Measurements from ENCODE around the gene TNFSF13.
"Not testable (repeated sequence)": the region's sequence is repeated elsewhere in the genome, so short reads cannot be mapped to it uniquely, and the experiment has no call there.

Gene TNFSF13

DNA sequence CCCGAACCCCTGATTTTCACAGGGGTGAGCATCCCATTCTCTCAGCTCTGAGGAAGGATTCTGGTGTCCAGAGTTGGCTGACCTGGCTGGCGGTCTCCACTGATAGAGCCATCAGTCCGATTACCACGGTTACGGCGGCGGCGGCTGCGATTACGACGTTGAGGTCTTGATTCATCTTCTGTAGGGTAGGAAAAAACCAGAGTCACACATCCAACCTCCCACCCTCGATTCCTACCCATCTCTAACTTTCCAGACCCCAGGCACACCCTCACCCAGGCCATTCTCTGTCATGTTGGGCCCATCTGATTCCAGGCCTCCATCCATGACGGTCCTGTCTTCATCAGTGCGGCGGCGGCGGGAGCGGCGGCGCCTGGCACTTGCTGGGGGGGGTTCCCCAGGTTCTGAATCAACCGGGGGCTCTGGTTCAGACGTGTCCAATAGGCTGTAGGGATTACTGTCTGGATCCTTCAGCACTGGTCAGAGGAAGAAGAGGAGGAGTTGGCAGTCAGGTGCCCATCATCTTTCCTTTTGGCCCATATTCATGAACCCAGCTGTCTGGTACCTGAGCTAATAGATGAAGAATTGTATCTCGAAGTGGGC, 34.0 kb downstream of the TNFSF13 start:
- no peak for DNase-seq

DNA sequence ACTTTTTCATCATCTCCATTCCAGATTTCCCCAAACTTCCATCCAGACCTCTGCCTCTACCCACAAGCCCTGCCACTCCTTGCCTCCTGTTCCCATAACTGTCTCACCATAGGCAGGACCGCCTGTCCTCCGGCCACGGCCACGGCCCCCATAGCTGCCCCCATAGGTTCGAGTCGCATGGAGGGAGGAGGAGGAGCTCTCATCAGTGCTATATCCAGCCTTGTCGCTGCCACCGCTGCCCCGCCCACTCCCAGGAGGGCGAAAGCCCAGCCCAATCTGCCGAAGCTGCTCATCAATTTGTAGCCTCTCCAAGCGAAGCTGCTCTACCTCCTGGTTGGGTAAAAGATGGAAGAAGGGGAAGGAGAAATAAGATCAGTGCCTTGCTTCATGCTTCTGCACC, 34.7 kb downstream of the TNFSF13 start:
- DNase-seq: no peak

DNA sequence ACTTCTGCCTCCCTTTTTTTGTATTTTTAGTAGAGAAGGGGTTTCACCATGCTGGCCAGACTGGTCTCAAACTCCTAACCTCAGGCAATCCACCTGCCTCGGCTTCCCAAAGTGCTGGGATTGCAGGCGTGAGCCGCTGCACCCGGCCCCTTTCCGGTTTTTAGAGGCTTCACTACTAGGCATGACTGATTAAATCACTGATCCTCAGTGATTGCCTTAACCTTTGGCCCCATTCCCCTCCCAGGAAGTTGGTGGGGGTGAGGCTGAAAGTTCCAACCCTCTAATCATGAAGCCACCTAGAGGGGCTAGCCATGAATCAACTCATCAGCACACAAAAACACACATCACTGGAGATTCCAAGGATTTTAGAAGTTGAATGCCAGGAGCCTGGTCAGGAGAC, 39.0 kb downstream of the TNFSF13 start:
- not testable (repeated sequence) for DNase-seq

DNA sequence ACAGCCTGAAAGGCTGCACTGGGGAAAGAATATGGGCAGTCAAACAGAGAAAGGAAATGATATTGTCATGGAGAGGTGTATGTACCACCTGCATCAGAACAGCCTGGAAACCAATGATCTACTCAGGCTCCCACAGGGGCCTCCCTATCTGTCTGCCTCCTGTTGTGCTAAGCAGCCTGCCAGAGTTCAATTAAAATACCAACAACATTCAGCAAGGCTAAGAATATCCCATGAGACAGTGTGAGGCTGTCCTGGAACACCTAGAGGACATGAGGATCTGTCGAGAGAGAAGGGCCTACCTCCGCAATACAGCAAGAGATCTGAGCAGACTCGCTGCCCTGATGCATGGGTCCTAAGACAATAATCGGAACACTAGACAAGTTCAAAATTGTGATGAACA, 47.7 kb downstream of the TNFSF13 start:
- no peak for DNase-seq

DNA sequence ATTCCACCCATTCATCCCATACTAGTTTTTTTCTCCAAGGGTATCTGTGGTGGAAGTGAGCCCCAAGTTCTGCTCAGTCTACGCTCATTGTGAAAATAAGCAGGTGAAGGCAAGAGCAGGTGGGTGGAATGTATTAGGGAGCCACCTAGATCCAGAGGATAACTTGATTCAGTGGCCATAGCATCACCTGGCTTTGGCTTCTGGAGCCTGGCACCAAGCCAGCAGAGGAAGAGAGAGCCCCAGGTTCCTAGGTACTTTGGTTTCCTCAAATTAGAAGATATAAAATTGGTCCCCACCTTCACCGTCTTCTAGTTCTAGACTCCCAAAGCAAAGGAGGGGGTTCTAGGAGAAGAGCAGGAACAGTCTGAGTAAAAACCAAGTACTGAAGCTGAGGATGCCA, 52.1 kb downstream of the TNFSF13 start:
- no peak for DNase-seq

Data from effector CD4-positive, alpha-beta T cell (primary cell).